HTR-8/SVneo (cell line): ENCODE results near the gene MEIS1.

Source experiments
- DNase-seq: peaks from one replicate; pipeline ENCODE4 v3.0.0; 2011; ENCODE audit warnings: low spot score, mixed read lengths; ENCODE audit not compliant: insufficient read length
- FAIRE-seq: peaks from 2 replicates; lab custom pipeline; 2011; peaks lifted over from hg19 to GRCh38; lab: Jason Lieb, UNC

MEIS1 gene

GRCh38 chr2:66497431-66498288 lies 62.7 kb downstream of the MEIS1 start:
- no peak for DNase-seq
- no peak for FAIRE-seq

GRCh38 chr2:66498289-66498975 lies 63.5 kb downstream of the MEIS1 start:
- DNase-seq (no peak), FAIRE-seq (no peak)

GRCh38 chr2:66501267-66501666 lies 66.3 kb downstream of the MEIS1 start:
- no peak for FAIRE-seq
- no peak for DNase-seq

- DNase-seq = no peak
- FAIRE-seq = no peak
Measured at GRCh38 chr2:66506265-66506664, 71.3 kb downstream of the MEIS1 start.

GRCh38 chr2:66507673-66508201 lies 72.8 kb downstream of the MEIS1 start:
- FAIRE-seq (no peak), DNase-seq (no peak)

GRCh38 chr2:66508484-66509071 lies 73.7 kb downstream of the MEIS1 start:
- FAIRE-seq = no peak
- no peak for DNase-seq

- FAIRE-seq = no peak
- DNase-seq = no peak
Measured at GRCh38 chr2:66509326-66509811, 74.4 kb downstream of the MEIS1 start.

- no peak for FAIRE-seq
Measured at GRCh38 chr2:66512626-66513025, 77.7 kb downstream of the MEIS1 start.

GRCh38 chr2:66515743-66516142 lies 80.8 kb downstream of the MEIS1 start:
- no peak for FAIRE-seq
- no peak for DNase-seq

More at GRCh38 chr2:66512626-66513025, 77.7 kb downstream of the MEIS1 start:
- no peak for DNase-seq

GRCh38 chr2:66516499-66516898 lies 81.6 kb downstream of the MEIS1 start:
- FAIRE-seq = no peak

GRCh38 chr2:66517772-66518171 lies 82.8 kb downstream of the MEIS1 start:
- DNase-seq = no peak
- FAIRE-seq = no peak

More at GRCh38 chr2:66516499-66516898, 81.6 kb downstream of the MEIS1 start:
- no peak for DNase-seq

- FAIRE-seq = no peak
- no peak for DNase-seq
Measured at GRCh38 chr2:66519264-66519843, 84.4 kb downstream of the MEIS1 start.

GRCh38 chr2:66521291-66521922 lies 86.5 kb downstream of the MEIS1 start:
- DNase-seq (no peak), FAIRE-seq (no peak)

GRCh38 chr2:66522611-66523376 lies 87.9 kb downstream of the MEIS1 start:
- FAIRE-seq (no peak), DNase-seq (no peak)

- FAIRE-seq = no peak
Measured at GRCh38 chr2:66523377-66523969, 88.5 kb downstream of the MEIS1 start.

GRCh38 chr2:66523990-66524389 lies 89.1 kb downstream of the MEIS1 start:
- no peak for FAIRE-seq
- no peak for DNase-seq

More at GRCh38 chr2:66523377-66523969, 88.5 kb downstream of the MEIS1 start:
- no peak for DNase-seq

- FAIRE-seq (no peak), DNase-seq (no peak)
Measured at GRCh38 chr2:66525606-66526005, 90.7 kb downstream of the MEIS1 start.

GRCh38 chr2:66526180-66526579 lies 91.3 kb downstream of the MEIS1 start:
- FAIRE-seq (no peak), DNase-seq (no peak)
